DND-41 (cell line): ENCODE data around the gene LIN9.
A peak's percentile ranks its signal among the peaks of the same experiment; 100 is the strongest.

Experiments
- ATAC-seq: fragments of 200-7000 bp; cut with Tn5 transposase; 3 replicates; pipeline ENCODE4 v1.9.1; 2021; ENCODE audit warnings: low read depth; ENCODE audit not compliant: insufficient read depth
- DNase-seq: peaks from one replicate; pipeline ENCODE4 v3.0.0-alpha.2; 2020
- H2AFZ ChIP-seq: 2 replicates; pipeline ENCODE4 v1.6.0; 2012; ENCODE audit warnings: low read depth, low read length
- H3K27ac ChIP-seq: 2 replicates; pipeline ENCODE4 v1.5.1; 2012; ENCODE audit warnings: low read length, inconsistent platforms
- H3K27me3 ChIP-seq: fragments of 200-600 bp; sonication (generic); 2 replicates; pipeline ENCODE4 v1.6.0; 2012; ENCODE audit warnings: low read length, mild to moderate bottlenecking, inconsistent platforms; ENCODE audit not compliant: insufficient read depth, poor library complexity
- H3K36me3 ChIP-seq: 2 replicates; pipeline ENCODE4 v1.5.1; 2012; ENCODE audit warnings: low read length, inconsistent platforms; ENCODE audit not compliant: insufficient read depth
- H3K4me1 ChIP-seq: 2 replicates; pipeline ENCODE4 v1.5.1; 2012; ENCODE audit warnings: mild to moderate bottlenecking, low read length; ENCODE audit not compliant: insufficient read depth
- H3K4me2 ChIP-seq: 2 replicates; pipeline ENCODE4 v1.6.0; 2012; ENCODE audit warnings: mild to moderate bottlenecking, moderate library complexity, low read length, inconsistent platforms; ENCODE audit not compliant: insufficient read depth
- H3K4me3 ChIP-seq, 2 experiments: fragments of 200-600 bp in 1 of 2; shearing (Covaris generic) in 1 of 2; 2 replicates each; pipeline ENCODE4 v1.5.1; 2012 to 2016; ENCODE audit warnings: inconsistent platforms in 2 of 2, low read length in 2 of 2, mild to moderate bottlenecking in 2 of 2, low read depth in 1 of 2, moderate library complexity in 1 of 2
- H3K79me2 ChIP-seq: 2 replicates; pipeline ENCODE4 v1.6.0; 2012; ENCODE audit warnings: low read length, inconsistent platforms; ENCODE audit not compliant: insufficient read depth
- H3K9ac ChIP-seq: 2 replicates; pipeline ENCODE4 v1.6.0; 2012; ENCODE audit warnings: low read depth, mild to moderate bottlenecking, inconsistent platforms, low read length, moderate library complexity
- H3K9me3 ChIP-seq: 2 replicates; pipeline ENCODE4 v1.5.1; 2012; ENCODE audit warnings: low read length, moderate library complexity, mild to moderate bottlenecking, inconsistent platforms; ENCODE audit not compliant: insufficient read depth, severe bottlenecking
- H4K20me1 ChIP-seq: 2 replicates; pipeline ENCODE4 v1.6.0; 2012; ENCODE audit warnings: low read length; ENCODE audit not compliant: insufficient read depth
- EZH2 ChIP-seq: IDR thresholded peaks from 3 replicates; pipeline ENCODE4 v1.6.1; 2012; ENCODE audit warnings: borderline replicate concordance, low read depth, mild to moderate bottlenecking, moderate library complexity, low read length, inconsistent platforms; ENCODE audit not compliant: severe bottlenecking
- TF ChIP-seq, protein P1 (sequence below): IDR thresholded peaks from 2 replicates; pipeline ENCODE4 v1.5.1; 2012; ENCODE audit warnings: borderline replicate concordance, low read length, moderate library complexity, mild to moderate bottlenecking; ENCODE audit not compliant: poor library complexity, severe bottlenecking; ENCODE audit errors: extremely low read depth

The LIN9 gene, protein sequence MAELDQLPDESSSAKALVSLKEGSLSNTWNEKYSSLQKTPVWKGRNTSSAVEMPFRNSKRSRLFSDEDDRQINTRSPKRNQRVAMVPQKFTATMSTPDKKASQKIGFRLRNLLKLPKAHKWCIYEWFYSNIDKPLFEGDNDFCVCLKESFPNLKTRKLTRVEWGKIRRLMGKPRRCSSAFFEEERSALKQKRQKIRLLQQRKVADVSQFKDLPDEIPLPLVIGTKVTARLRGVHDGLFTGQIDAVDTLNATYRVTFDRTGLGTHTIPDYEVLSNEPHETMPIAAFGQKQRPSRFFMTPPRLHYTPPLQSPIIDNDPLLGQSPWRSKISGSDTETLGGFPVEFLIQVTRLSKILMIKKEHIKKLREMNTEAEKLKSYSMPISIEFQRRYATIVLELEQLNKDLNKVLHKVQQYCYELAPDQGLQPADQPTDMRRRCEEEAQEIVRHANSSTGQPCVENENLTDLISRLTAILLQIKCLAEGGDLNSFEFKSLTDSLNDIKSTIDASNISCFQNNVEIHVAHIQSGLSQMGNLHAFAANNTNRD

DNA sequence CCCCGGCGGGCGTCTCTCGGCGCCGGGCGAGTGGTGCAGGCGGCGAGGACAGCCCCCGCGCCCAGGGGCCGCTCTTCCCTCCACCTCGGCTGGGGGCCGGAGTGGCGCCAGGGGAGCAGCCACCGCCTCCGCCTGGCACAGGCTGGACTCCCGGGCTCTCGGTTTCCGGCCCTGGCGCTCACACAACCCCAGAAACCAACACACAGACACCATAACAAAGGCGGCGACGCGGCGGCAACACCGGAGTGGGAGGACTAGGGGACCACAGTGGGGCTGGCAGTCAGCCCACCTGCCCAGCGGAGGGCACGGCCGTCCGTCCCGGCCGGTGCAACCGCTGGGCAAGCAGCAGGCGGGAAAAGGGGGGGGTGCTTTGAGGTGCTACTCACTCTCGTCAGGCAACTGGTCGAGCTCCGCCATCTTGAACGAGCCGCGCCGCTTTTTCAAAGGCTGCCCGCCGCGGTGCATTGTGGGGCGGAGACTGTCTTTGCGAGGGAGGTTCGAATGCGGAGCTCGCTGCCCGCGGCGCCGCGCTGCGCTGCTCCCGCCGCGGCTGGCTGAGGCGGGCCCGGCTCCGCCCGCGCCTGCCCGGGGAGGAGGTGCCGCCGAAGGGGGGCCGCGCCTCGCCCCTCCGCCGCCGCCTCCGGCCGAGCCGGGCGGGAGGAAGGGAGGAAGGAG is at the start of gene LIN9:
Gene LIN9, minus strand, starts transcription at position 442 of the 675 bp plus-strand sequence. Its CDS starts 25 bp downstream, at position 417.
- H2AFZ ChIP-seq = peak within 1 kb of the TSS; percentile 100
- peaks cover 44% of the 10 kb centered on the region for H3K4me1 ChIP-seq
- peak within 1 kb of the TSS; percentile 88 to 92 for H3K4me3 ChIP-seq
- H3K27me3 ChIP-seq = no peaks in the 10 kb centered on the region
- peak within 1 kb of the TSS; percentile 97 for H3K27ac ChIP-seq
- DNase-seq = peak; percentile 94
- H4K20me1 ChIP-seq = peaks cover 5% of the 10 kb centered on the region; the same call in 1 of the 2 replicates
- H3K36me3 ChIP-seq = peaks cover 2% of the 10 kb centered on the region; the same call in 1 of the 2 replicates
- peak within 1 kb of the TSS; percentile 96 for H3K4me2 ChIP-seq
- peak; percentile 83 for ATAC-seq
- peaks cover 51% of the 10 kb centered on the region for H3K79me2 ChIP-seq
- peak within 1 kb of the TSS; percentile 99 for H3K9ac ChIP-seq
- TF ChIP-seq EZH2 = no peak
- TF ChIP-seq, protein P1, sequence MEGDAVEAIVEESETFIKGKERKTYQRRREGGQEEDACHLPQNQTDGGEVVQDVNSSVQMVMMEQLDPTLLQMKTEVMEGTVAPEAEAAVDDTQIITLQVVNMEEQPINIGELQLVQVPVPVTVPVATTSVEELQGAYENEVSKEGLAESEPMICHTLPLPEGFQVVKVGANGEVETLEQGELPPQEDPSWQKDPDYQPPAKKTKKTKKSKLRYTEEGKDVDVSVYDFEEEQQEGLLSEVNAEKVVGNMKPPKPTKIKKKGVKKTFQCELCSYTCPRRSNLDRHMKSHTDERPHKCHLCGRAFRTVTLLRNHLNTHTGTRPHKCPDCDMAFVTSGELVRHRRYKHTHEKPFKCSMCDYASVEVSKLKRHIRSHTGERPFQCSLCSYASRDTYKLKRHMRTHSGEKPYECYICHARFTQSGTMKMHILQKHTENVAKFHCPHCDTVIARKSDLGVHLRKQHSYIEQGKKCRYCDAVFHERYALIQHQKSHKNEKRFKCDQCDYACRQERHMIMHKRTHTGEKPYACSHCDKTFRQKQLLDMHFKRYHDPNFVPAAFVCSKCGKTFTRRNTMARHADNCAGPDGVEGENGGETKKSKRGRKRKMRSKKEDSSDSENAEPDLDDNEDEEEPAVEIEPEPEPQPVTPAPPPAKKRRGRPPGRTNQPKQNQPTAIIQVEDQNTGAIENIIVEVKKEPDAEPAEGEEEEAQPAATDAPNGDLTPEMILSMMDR = no peak
- no peaks in the 10 kb centered on the region for H3K9me3 ChIP-seq

DNA sequence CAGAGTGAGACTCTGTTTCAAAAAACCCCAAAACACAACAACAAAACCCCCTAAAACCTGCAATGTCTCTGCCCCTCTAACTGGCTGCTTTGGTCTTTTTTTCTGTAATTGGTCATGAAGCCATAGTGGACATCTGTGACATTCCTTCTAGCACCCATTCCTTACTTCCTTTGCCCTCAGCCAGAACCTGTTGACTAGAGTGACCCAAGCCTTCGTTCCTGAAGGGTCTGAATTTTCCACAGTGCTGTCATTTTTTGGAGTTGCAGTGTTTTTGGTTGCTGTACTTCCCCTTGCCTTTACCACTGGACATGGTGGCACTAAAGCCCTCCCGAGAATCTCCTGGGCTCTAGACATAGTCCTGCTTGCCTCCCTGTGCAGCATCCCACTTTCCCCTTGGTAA is 48.5 kb upstream of the LIN9 start:
- Histone ChIP-seq H2AFZ (no peak overlapping the region), H3K79me2 (no peaks in the 10 kb centered on the region), H3K9me3 (no peaks in the 10 kb centered on the region), H4K20me1 (no peaks in the 10 kb centered on the region), H3K27ac (no peak overlapping the region), H3K9ac (no peak overlapping the region), H3K27me3 (no peaks in the 10 kb centered on the region), H3K4me1 (no peaks in the 10 kb centered on the region), H3K4me2 (no peak overlapping the region), H3K36me3 (peaks cover 51% of the 10 kb centered on the region), H3K4me3 (no peak overlapping the region)
- no peak for DNase-seq
- no peak for ATAC-seq
- TF ChIP-seq EZH2 = no peak
- TF ChIP-seq, protein P1 = no peak

DNA sequence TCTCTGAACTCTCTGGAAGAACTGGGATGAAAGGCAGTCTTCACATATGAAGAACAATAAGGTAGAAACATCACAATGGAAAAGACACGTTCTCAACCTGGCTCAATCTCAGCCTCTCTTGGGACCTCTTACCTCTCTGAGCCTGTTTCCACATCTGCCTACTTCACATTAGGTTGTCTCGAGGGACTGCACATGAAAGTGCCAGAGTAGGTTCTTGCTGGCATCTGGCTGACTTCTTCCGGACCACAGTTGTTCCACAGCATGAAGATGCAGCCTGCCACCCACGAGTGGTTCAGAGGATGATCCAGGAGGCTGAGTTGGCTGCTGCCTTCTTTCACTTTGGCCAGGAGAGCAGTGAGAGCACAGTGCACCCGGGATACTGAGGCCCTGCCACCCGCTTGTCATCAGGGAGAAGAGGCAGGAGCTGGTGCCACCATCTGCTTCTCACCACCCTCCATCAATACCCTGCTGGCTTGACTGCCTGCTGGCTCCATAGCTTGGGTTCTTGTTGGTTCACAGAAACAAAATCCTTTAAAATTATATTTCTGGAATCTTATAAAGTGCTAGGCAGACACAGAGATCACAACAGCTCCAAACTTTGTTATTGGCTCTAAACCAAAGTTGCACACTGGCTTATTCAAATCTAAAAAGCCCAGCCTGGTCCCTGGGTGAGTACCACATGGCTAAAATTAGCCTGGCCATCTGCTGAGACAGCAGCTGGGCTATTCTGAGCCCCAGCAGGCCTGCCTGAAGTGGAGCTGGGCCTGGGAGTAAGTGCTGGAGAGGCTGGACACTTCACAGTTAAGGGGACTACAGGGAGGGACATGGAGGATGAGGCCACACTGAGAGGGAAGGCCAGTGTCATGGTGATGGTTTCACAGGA is 46.9 kb upstream of the LIN9 start:
- no peak overlapping the region for H3K9ac ChIP-seq
- no peak overlapping the region for H2AFZ ChIP-seq
- H3K9me3 ChIP-seq = no peaks in the 10 kb centered on the region
- H3K36me3 ChIP-seq = peaks cover 37% of the 10 kb centered on the region
- no peak overlapping the region for H3K27ac ChIP-seq
- TF ChIP-seq, protein P1 = no peak
- TF ChIP-seq EZH2 = no peak
- no peak for ATAC-seq
- H3K4me2 ChIP-seq = no peak overlapping the region
- H3K4me1 ChIP-seq = no peaks in the 10 kb centered on the region
- H3K79me2 ChIP-seq = no peaks in the 10 kb centered on the region
- H3K4me3 ChIP-seq = no peak overlapping the region
- DNase-seq = no peak
- no peaks in the 10 kb centered on the region for H3K27me3 ChIP-seq
- no peaks in the 10 kb centered on the region for H4K20me1 ChIP-seq
